ENCODE results near the gene C13orf46. TPM values are rescaled to one million over a fixed set of nuclear protein-coding genes. Genes with fewer than 3 reads are reported as not detected.

Gene C13orf46
- total RNA-seq, 1 donor from 2014 or later: 0.32 TPM

- DNase-seq (ENCODE audit: missing footprints) (no peak), ATAC-seq (no peak)
- intact Hi-C loops (cut with DNase I): no loop called here
Measured at GRCh38 chr13:113949546-113949945, 24.3 kb downstream of the C13orf46 start.

- DNase-seq (ENCODE audit: missing footprints) (peak; percentile 67), ATAC-seq (no peak)
- intact Hi-C loops (cut with DNase I): no loop called here
Measured at GRCh38 chr13:113948034-113948742, 25.7 kb downstream of the C13orf46 start.

- peak; percentile 53 for ATAC-seq
- intact Hi-C loops (cut with DNase I): loop anchor here (1.0 kb wide), 1 partner anchor 130 kb away; no protein-coding TSS in a partner anchor
- DNase-seq (ENCODE audit: missing footprints): no peak
Measured at GRCh38 chr13:113947311-113948033, 26.4 kb downstream of the C13orf46 start.

GRCh38 chr13:113946409-113947181 lies 27.3 kb downstream of the C13orf46 start:
- intact Hi-C loops (cut with DNase I): loop anchor here (1.0 kb wide), 1 partner anchor 129 kb away; no protein-coding TSS in a partner anchor
- DNase-seq (ENCODE audit: missing footprints) (no peak), ATAC-seq (no peak)

GRCh38 chr13:113945857-113946408 lies 27.9 kb downstream of the C13orf46 start:
- ATAC-seq (no peak), DNase-seq (ENCODE audit: missing footprints) (no peak)
- intact Hi-C loops (cut with DNase I): no loop called here

GRCh38 chr13:113943821-113944565 lies 29.9 kb downstream of the C13orf46 start:
- ATAC-seq: no peak
- DNase-seq (ENCODE audit: missing footprints): no peak
- intact Hi-C loops (cut with DNase I): no loop called here

- intact Hi-C loops (cut with DNase I): no loop called here
- ATAC-seq (no peak), DNase-seq (ENCODE audit: missing footprints) (no peak)
Measured at GRCh38 chr13:113942591-113943103, 31.2 kb downstream of the C13orf46 start.

GRCh38 chr13:113941571-113942191 lies 32.2 kb downstream of the C13orf46 start:
- DNase-seq (ENCODE audit: missing footprints) (no peak), ATAC-seq (no peak)
- intact Hi-C loops (cut with DNase I): no loop called here

- ATAC-seq (no peak), DNase-seq (ENCODE audit: missing footprints) (no peak)
- intact Hi-C loops (cut with DNase I): no loop called here
Measured at GRCh38 chr13:113939944-113940297, 34.0 kb downstream of the C13orf46 start.

GRCh38 chr13:113939129-113939943 lies 34.5 kb downstream of the C13orf46 start:
- ATAC-seq: peak; percentile 9
- intact Hi-C loops (cut with DNase I): no loop called here
- DNase-seq (ENCODE audit: missing footprints): no peak

GRCh38 chr13:113938716-113939115 lies 35.2 kb downstream of the C13orf46 start:
- intact Hi-C loops (cut with DNase I): no loop called here
- ATAC-seq (peak; percentile 43), DNase-seq (ENCODE audit: missing footprints) (no peak)

- intact Hi-C loops (cut with DNase I): no loop called here
- ATAC-seq (no peak), DNase-seq (ENCODE audit: missing footprints) (no peak)
Measured at GRCh38 chr13:113938246-113938645, 35.6 kb downstream of the C13orf46 start.

- DNase-seq (ENCODE audit: missing footprints) (no peak), ATAC-seq (no peak)
Measured at GRCh38 chr13:113937527-113938180, 36.2 kb downstream of the C13orf46 start.

GRCh38 chr13:113937073-113937472 lies 36.8 kb downstream of the C13orf46 start:
- ATAC-seq (no peak), DNase-seq (ENCODE audit: missing footprints) (no peak)
- intact Hi-C loops (cut with DNase I): no loop called here

More at GRCh38 chr13:113937527-113938180, 36.2 kb downstream of the C13orf46 start:
- intact Hi-C loops (cut with DNase I): no loop called here

GRCh38 chr13:113936166-113936965 lies 37.5 kb downstream of the C13orf46 start:
- intact Hi-C loops (cut with DNase I): no loop called here
- DNase-seq (ENCODE audit: missing footprints): no peak
- ATAC-seq: no peak

Measured in Right ventricle myocardium inferior (tissue), 1 donor.